ENCODE data around the gene ANKRD17. TPM values are rescaled to one million over a fixed set of nuclear protein-coding genes. Genes with fewer than 3 reads are reported as not detected.

ANKRD17 gene
- total RNA-seq, 2 donors from 2014 or later: 63.3 to 65.0 TPM

- WGBS: 80% methylated on average over 4 of the region's 4 CpGs
- no peaks in the 10 kb centered on the region for H3K4me1 ChIP-seq (replicated peaks)
- TF ChIP-seq POLR2A (IDR thresholded peaks at IDR 0.05) (no peak), POLR2AphosphoS5 (IDR thresholded peaks at IDR 0.05) (no peak), CTCF (IDR thresholded peaks at IDR 0.05) (no peak)
- no peaks in the 10 kb centered on the region for H3K9me3 ChIP-seq
- no peak overlapping the region for H3K27ac ChIP-seq
- no peaks in the 10 kb centered on the region for H3K27me3 ChIP-seq (replicated peaks; ENCODE audit: insufficient read depth)
- no peak overlapping the region for H3K4me3 ChIP-seq
- intact Hi-C loops (cut with DNase I): no loop called here
- DNase-seq (ENCODE audit: low spot score): no peak
- no peaks in the 10 kb centered on the region for H3K36me3 ChIP-seq
Observed at GRCh38 chr4:73064536-73064935, 194.1 kb downstream of the ANKRD17 start.

- Histone ChIP-seq H3K4me3 (no peak overlapping the region), H3K4me1 (replicated peaks) (no peaks in the 10 kb centered on the region), H3K9me3 (no peaks in the 10 kb centered on the region), H3K36me3 (peaks cover 0 to 3% of the 10 kb centered on the region in 2 donors), H3K27ac (no peak overlapping the region), H3K27me3 (replicated peaks; ENCODE audit: insufficient read depth) (no peaks in the 10 kb centered on the region)
- DNase-seq (ENCODE audit: low spot score): no peak
- intact Hi-C loops (cut with DNase I): no loop called here
- 98% methylated on average over 2 of the region's 2 CpGs for WGBS
- no peak for TF ChIP-seq POLR2AphosphoS5 (IDR thresholded peaks at IDR 0.05)
- TF ChIP-seq CTCF (IDR thresholded peaks at IDR 0.05): no peak
- no peak for TF ChIP-seq POLR2A (IDR thresholded peaks at IDR 0.05)
Observed at GRCh38 chr4:73055241-73055897, 203.2 kb downstream of the ANKRD17 start.

- H3K4me1 ChIP-seq (replicated peaks): no peaks in the 10 kb centered on the region
- no peak for TF ChIP-seq POLR2A (IDR thresholded peaks at IDR 0.05)
- no peak for TF ChIP-seq CTCF (IDR thresholded peaks at IDR 0.05)
- TF ChIP-seq POLR2AphosphoS5 (IDR thresholded peaks at IDR 0.05): no peak
- no peaks in the 10 kb centered on the region for H3K27me3 ChIP-seq (replicated peaks; ENCODE audit: insufficient read depth)
- H3K9me3 ChIP-seq: no peaks in the 10 kb centered on the region
- WGBS: 81% methylated on average over 2 of the region's 2 CpGs
- H3K36me3 ChIP-seq: peaks cover 0 to 3% of the 10 kb centered on the region in 2 donors
- no peak overlapping the region for H3K27ac ChIP-seq
- DNase-seq (ENCODE audit: low spot score): no peak
- intact Hi-C loops (cut with DNase I): no loop called here
- no peak overlapping the region for H3K4me3 ChIP-seq
Observed at GRCh38 chr4:73053974-73054480, 204.6 kb downstream of the ANKRD17 start.

- Histone ChIP-seq H3K4me1 (replicated peaks) (no peaks in the 10 kb centered on the region), H3K9me3 (no peaks in the 10 kb centered on the region), H3K36me3 (peaks cover 0 to 3% of the 10 kb centered on the region in 2 donors), H3K4me3 (no peak overlapping the region), H3K27me3 (replicated peaks; ENCODE audit: insufficient read depth) (no peaks in the 10 kb centered on the region), H3K27ac (no peak overlapping the region)
- WGBS: 69% methylated on average over 5 of the region's 5 CpGs
- TF ChIP-seq POLR2A (IDR thresholded peaks at IDR 0.05) (no peak), POLR2AphosphoS5 (IDR thresholded peaks at IDR 0.05) (no peak), CTCF (IDR thresholded peaks at IDR 0.05) (no peak)
- no peak for DNase-seq (ENCODE audit: low spot score)
- intact Hi-C loops (cut with DNase I): no loop called here
Observed at GRCh38 chr4:73053076-73053475, 205.5 kb downstream of the ANKRD17 start.

GRCh38 chr4:73051625-73052024 is 207.0 kb downstream of the ANKRD17 start:
- TF ChIP-seq POLR2AphosphoS5 (IDR thresholded peaks at IDR 0.05) (no peak), CTCF (IDR thresholded peaks at IDR 0.05) (no peak), POLR2A (IDR thresholded peaks at IDR 0.05) (no peak)
- Histone ChIP-seq H3K4me1 (replicated peaks) (no peaks in the 10 kb centered on the region), H3K9me3 (no peaks in the 10 kb centered on the region), H3K4me3 (no peak overlapping the region), H3K36me3 (no peaks in the 10 kb centered on the region), H3K27ac (no peak overlapping the region), H3K27me3 (replicated peaks; ENCODE audit: insufficient read depth) (no peaks in the 10 kb centered on the region)
- DNase-seq (ENCODE audit: low spot score): no peak
- intact Hi-C loops (cut with DNase I): no loop called here
- 89% methylated on average over 1 of the region's 1 CpG for WGBS

Measured in prostate gland (tissue), 2 donors.